ENCODE results near the gene SPTB.

The SPTB gene

GRCh38 chr14:64709126-64709525, 170.6 kb downstream of the SPTB start:
- no peak for DNase-seq (ENCODE audit: low read depth)

GRCh38 chr14:64708148-64709004, 171.3 kb downstream of the SPTB start:
- no peak for DNase-seq (ENCODE audit: low read depth)

- no peak for DNase-seq (ENCODE audit: low read depth)
Measured at GRCh38 chr14:64707661-64708060, 172.0 kb downstream of the SPTB start.

- no peak for DNase-seq (ENCODE audit: low read depth)
Measured at GRCh38 chr14:64706593-64707193, 173.0 kb downstream of the SPTB start.

GRCh38 chr14:64706119-64706592, 173.6 kb downstream of the SPTB start:
- no peak for DNase-seq (ENCODE audit: low read depth)

- no peak for DNase-seq (ENCODE audit: low read depth)
Measured at GRCh38 chr14:64705381-64706118, 174.2 kb downstream of the SPTB start.

- no peak for DNase-seq (ENCODE audit: low read depth)
Measured at GRCh38 chr14:64704743-64705380, 174.8 kb downstream of the SPTB start.

GRCh38 chr14:64704143-64704742, 175.5 kb downstream of the SPTB start, which contains the start of gene PLEKHG3:
Gene PLEKHG3, plus strand, starts transcription at chr14:64704424. Its CDS starts 23,208 bp downstream, at chr14:64727632.
- DNase-seq (ENCODE audit: low read depth), result no peak

- no peak for DNase-seq (ENCODE audit: low read depth)
Measured at GRCh38 chr14:64703395-64704142, 176.1 kb downstream of the SPTB start.

GRCh38 chr14:64702493-64703394, 177.0 kb downstream of the SPTB start:
- DNase-seq (ENCODE audit: low read depth), result no peak

- no peak for DNase-seq (ENCODE audit: low read depth)
Measured at GRCh38 chr14:64701660-64702059, 178.0 kb downstream of the SPTB start.

- DNase-seq (ENCODE audit: low read depth), result no peak
Measured at GRCh38 chr14:64700894-64701293, 178.8 kb downstream of the SPTB start.

- DNase-seq (ENCODE audit: low read depth), result no peak
Measured at GRCh38 chr14:64700290-64700689, 179.4 kb downstream of the SPTB start.

- no peak for DNase-seq (ENCODE audit: low read depth)
Measured at GRCh38 chr14:64698903-64699302, 180.8 kb downstream of the SPTB start.

GRCh38 chr14:64696355-64696857, 183.3 kb downstream of the SPTB start:
- DNase-seq (ENCODE audit: low read depth), result no peak

All from stimulated activated CD8-positive, alpha-beta memory T cell treated with anti-CD3 and anti-CD28 coated beads, Interleukin-12 subunit alpha, Interleukin-12 subunit beta, amount 100 ng/mL, for 1 hour (primary cell).